Measurements from ENCODE around the gene JOSD1.
A peak's percentile ranks its signal among the peaks of the same experiment; 100 is the strongest.

Gene JOSD1

DNA sequence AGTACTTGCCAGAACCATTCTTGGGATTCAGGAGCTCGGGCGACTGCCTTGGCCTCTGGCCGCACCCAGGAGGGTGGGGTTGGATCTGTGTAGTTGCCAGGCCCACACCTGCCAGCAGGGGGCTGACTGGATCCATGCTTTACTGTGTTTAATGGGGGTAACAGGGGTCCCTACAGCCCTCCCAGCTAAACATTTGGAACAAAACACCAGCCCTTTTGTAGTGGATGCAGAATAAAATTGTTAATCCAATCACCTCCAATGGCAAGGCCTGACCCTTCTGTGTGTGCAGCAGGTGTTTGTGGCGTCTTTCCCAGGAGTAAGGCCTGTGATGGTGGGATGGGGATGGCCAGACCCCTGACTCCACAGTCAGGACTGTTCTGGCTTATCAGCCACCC is 32.6 kb upstream of the JOSD1 start:
- peak; percentile 59 for DNase-seq (ENCODE audit: low spot score)

DNA sequence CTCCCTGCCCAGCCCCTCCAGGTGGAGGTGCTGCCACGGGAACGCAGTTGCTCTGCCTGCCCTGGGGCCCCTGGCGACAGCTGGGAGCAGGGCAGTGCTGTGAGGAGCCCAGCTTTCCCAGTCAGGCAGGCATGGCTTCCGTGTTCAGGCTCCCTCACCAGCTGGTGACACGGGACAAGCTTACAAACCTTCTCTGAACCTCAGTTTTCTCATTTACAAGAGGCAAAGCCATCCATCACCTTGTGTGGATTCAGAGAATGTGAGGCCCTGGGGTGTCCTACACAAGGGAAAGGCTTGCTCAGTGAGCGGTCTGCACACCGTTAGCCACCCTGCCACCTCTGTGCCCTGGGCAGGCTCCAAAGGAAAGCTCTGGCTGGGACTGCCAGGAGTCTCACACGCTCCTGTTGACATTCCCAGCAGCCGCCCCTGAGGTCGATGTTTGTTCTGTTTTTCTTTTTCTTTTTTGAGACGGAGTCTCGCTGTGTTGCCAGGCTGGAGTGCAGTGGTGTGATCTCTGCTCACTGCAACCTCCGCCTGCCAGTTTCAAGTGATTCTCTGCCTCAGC is 31.6 kb upstream of the JOSD1 start:
- no peak for DNase-seq (ENCODE audit: low spot score)

GRCh38 chr22:38731703-38732161 is 31.0 kb upstream of the JOSD1 start:
- no peak for DNase-seq (ENCODE audit: low spot score)

- no peak for DNase-seq (ENCODE audit: low spot score)
Measured at GRCh38 chr22:38730411-38730871, 29.7 kb upstream of the JOSD1 start.

DNA sequence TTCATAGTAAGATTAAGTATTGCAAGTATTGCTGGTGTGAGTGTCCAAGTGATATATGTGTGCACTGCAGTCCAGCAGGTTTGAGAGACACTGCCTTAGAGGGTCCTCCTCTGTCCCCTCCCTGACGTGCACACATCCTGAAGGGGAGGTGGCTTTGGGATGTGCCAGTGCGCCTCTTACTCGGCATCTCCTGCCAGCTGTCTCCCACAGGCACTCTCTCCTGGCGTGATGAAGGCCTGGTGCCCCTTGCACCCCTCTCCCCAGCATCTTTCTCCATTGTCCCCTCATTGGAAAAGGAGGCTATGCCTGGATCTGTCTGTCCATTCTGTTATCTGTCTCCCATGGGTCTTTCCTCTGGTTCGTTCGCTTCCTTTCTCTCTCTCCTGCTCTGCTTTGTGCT is 29.2 kb upstream of the JOSD1 start:
- DNase-seq (ENCODE audit: low spot score), result no peak

DNA sequence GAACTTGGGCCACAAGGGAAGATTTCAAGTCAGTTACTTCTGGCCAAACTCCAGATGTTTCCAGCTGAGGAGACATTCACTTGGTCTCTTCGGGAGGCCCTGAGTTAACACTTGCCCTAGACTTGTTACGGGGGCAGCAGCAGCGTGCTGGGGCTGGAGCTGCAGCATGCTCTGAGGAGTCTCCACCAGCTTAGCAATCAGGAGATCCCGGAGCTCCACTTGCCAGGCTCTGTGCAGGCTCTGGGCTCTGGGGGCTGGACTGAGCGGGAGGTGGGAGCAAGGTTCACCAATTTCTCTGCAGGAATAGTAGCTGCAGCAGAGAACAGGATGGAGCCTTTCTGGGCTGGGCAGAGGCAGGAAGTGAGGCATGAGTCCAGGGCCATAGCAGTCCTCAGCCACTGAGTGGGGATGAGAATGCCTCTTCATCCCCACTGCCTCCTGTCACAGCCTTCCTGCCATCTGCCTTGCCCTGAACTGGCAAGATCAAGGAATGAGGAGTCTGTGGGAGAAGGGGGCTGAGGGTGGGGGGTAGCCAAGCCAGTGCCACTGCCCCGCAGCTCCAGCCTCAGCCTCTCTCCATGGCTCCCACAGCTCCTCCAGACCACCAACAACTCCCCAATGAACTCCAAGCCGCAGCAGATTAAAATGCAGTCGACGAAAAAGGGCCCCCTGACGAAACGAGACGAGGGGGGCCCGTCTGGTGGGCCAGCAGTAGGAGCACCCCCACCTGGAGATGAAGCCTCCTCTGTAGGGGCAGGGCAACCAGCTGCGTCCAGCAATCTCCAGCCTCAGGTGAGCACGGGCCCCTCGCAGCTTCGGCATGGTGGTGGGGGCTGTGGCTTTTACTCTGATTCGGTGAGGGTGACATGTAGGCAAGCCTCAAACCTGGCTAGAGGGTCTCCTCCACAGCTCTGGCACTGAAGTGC is 28.4 kb upstream of the JOSD1 start:
- DNase-seq (ENCODE audit: low spot score), result no peak

DNA sequence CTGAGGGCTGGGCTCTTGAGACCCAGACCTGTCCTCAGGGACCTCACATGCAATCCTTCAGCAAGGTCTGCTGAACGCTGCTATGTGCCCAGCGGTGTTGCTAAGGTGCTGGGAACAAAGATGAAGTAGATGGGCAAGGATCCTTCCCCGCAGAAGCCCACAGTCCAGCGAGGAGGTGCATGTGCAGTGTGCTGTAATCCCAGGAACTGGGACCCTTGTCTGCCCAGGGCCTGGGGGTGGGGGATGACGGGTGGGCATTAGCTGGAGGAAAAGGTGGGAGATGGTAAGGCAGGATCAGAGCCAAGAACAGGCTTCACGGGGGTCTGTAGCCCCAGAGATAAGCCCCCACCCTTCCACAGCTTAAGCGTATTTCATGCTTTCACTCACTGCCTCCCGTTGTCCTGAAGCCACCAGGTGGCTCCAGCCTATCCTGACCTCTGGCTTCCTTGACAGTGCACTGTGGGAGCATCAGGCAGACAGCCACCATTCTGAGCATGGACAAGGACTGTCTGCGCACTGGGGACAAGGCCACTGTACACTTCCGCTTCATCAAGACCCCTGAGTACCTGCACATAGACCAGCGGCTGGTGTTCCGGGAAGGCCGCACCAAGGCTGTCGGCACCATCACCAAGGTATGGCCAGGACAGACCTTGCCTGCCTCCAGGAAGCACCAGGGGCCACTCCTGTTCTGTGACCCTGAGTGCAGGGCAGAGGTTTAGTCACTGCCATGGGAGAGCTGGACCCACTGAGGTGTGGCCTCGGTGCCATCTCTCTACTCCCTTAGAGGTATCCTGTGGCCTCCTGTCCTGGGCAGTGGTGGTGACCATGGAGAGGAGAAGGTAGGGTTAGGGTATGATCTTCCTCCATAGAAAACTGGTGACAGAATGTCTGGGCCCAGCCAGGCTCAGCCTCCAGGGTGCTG is 27.0 kb upstream of the JOSD1 start:
- no peak for DNase-seq (ENCODE audit: low spot score)

GRCh38 chr22:38727123-38727522 is 26.4 kb upstream of the JOSD1 start:
- DNase-seq (ENCODE audit: low spot score), result no peak

GRCh38 chr22:38725900-38726655 is 25.3 kb upstream of the JOSD1 start:
- no peak for DNase-seq (ENCODE audit: low spot score)

DNA sequence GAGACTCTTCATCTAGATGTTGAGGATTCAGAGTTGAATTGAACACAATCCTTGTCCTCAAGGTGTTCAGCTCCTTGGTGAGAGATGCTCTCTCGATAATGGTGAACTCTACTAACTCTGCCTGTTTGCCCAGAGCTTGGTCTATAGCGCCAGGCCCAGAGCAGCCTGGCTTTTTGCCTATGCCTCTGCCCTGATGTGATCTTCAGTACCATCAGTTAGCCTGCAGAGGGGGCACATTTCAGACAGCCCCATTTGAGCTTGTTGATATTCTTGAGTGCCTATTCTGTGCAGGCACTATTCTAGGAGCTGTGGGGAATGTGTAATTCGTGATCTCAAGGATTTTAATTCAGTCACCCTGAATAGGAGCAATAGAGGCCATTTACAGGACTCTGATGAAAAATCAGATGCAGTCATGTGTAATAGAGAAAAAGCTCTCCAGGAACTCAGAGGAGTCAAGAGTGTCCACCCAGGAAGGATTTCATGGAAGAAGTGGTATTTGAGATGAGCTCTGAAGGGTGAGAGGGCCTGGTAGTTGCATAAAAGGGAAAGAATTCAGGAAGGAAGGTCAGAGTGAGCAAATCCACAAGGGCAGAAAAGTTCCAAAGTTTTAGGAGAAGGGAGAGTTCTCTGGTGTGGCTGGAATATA is 24.3 kb upstream of the JOSD1 start:
- DNase-seq (ENCODE audit: low spot score), result peak; percentile 80

- DNase-seq (ENCODE audit: low spot score), result no peak
Measured at GRCh38 chr22:38724176-38724575, 23.4 kb upstream of the JOSD1 start.

DNA sequence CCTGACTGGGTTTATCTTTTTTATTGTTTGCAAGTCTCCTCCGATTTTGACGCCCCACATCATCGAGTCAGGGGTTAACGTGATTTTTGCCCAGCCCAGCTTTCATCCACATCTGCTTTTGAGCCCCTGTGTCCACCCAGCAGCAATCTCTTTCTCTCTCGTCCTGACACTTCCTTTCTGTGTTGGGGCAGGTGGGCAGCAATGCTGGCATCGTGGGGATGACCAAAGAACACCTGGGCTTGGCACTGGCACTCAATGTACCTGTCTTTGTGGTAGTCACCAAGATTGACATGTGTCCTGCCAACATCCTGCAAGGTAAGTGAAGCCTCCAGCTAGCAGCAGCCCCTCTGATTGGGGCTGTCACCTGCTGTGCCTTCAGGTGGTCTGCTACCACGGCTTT is 20.8 kb upstream of the JOSD1 start:
- DNase-seq (ENCODE audit: low spot score), result no peak

DNA sequence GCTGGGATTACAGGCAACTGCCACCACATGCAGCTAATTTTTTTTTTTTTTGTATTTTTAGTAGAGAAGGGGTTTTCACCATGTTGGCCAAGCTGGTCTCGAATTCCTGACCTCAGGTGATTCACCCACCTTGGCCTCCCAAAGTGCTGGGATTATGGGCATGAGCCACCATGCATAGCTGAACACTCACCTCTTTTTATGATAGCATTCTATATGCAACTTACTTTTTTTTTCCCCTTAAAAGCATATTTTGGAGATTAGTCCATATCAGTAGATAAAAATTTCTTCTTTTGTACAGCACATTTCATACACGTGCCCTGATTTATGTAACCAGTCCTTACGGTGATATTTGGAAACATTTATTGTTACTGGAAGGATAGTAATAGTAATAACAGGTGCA is 19.6 kb upstream of the JOSD1 start:
- no peak for DNase-seq (ENCODE audit: low spot score)

GRCh38 chr22:38719196-38719595 is 18.5 kb upstream of the JOSD1 start:
- no peak for DNase-seq (ENCODE audit: low spot score)

DNA sequence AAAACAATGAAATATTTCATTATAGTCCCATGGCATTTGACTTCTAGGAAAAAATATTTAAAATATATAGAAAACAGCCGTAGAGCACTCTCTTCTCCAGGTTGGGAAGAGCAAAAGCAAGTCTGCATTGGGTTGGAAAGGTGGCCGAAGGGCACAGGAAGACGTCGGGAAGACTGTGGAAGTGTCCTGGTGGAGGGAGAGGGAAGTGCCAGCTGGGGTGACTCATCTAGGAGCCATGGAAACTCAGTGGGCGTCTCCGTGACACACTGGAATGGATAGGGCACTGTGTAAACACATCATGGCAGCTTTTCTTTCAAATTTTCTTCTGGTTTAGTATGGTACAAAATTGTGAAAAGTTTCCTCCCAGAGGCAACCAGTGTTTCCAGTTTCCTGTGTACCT is 17.7 kb upstream of the JOSD1 start:
- DNase-seq (ENCODE audit: low spot score), result no peak

- DNase-seq (ENCODE audit: low spot score), result no peak
Measured at GRCh38 chr22:38717244-38717643, 16.5 kb upstream of the JOSD1 start.

DNA sequence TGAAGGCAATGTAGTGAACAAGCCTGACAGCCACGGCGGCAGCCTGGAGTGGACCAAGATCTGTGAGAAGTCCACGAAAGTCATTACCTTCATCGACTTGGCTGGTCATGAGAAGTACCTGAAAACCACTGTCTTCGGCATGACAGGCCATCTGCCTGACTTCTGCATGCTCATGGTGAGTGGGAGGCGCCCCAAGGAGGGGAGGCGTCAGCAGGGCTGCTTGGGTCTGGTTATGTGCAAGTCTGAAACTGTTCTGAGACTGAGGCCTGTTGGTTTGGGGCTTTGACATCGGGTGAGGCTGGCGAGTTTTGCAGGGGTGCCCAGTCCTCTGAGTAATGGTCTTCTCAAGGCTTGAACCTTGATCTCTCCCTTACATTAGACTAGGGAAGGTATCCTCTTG is 16.1 kb upstream of the JOSD1 start:
- no peak for DNase-seq (ENCODE audit: low spot score)

DNA sequence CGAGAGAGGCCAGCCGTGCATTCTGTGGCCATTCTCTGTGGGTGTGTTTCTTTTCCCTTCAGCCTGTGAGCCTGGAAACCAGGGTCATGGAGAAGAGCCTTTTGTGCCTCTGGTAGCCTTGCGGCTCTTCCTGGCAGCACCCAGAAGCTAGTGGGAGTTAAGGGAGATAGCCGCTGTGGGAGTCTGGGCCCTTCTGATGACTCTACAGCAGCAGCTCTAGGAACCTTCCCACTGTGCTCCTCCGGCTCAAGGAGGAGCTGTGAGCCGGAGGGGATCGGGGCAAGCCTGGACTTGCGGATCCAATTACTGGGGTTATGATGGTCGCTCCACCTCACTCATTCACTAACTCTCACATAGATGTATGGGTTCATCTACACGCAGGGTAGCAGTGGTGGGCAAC is 15.5 kb upstream of the JOSD1 start:
- no peak for DNase-seq (ENCODE audit: low spot score)

DNA sequence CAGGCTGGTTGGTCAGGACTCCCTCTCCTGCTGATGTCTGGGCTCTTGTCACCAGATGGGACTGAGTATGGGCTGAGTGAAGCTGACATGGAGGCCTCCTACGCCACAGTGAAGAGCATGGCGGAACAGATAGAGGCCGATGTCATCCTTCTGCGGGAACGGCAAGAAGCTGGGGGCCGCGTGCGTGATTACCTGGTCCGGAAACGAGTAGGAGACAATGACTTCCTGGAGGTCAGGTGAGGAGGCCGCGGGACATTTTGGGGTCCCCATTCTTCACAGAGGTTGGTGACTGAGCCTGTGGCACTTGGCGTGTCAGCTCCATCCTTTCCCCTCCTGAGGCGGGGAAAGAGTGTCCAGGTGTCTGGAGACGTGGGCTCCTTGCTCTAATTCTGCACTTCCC is 15.1 kb upstream of the JOSD1 start:
- no peak for DNase-seq (ENCODE audit: low spot score)

DNA sequence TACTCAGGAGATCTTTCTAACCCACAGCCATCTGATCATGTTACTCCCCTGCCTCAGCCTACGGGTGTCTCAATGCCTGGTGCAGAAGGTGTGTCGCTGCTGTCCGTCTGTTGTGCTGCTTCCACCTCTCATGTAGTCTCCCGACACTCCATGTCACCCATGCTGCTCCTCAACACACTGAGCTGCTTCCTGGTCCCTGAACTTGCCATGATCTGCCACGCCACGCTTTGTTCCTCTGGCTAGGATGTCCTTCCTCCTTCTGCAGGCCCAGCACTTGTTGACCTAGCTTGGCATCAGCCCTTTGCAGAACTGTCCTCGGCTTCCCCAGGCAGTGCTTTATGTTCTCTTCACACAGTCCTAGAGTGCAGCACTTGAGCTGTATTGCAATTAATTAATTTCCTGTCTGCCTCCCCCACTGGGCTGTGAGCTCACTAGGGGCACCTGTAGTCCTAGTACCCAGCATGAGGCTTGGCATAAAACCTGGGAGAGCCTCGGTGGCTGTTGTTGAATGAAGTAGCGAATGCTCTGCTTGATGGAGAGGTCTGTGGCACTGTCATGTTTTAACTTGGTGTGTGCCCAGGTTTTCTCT is 14.5 kb upstream of the JOSD1 start:
- DNase-seq (ENCODE audit: low spot score), result no peak

DNA sequence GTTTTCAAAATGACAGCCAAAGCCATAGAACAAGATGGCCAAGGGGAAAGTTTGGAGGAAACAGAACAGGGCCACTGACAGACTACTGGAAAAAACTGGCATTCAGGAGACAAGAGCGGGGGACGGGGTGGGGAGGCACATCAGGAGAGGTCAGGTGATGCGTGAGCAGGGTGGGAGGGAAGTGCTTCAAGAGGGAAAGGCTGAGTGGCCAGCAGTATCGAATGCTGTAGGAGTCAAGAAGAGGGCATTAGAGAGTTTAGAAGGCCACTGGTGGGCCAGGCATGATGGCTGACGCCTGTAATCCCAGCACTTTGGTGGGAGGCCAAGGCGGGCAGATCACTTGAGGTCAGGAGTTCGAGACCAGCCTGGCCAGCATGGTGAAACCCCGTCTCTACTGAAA is 13.2 kb upstream of the JOSD1 start:
- DNase-seq (ENCODE audit: low spot score), result no peak

Measured in NAMALWA (cell line).